Thyroid gland (tissue), 4 donors: ENCODE measurements around the gene MRPS10. TPM values are rescaled to one million over a fixed set of nuclear protein-coding genes. Genes with fewer than 3 reads are reported as not detected.

Experiments used
- DNase-seq, 2 donors: peaks; one replicate each; pipeline ENCODE4 v3.0.0-alpha.2; 2019
- H3K27ac ChIP-seq, 3 donors: fragments of 200-600 bp; sonication (generic); 1 replicate in 2 of 3; 2 replicates in 1 of 3; pipeline ENCODE4 v1.5.1; 2016 to 2019; ENCODE audit warnings: mild to moderate bottlenecking in 1 of 3, moderate library complexity in 1 of 3
- H3K27me3 ChIP-seq: fragments of 200-600 bp; sonication (generic); one replicate; pipeline ENCODE4 v1.5.1; 2019
- H3K36me3 ChIP-seq, 2 donors: fragments of 200-600 bp; sonication (generic); one replicate each; pipeline ENCODE4 v1.5.1; 2016 to 2019
- H3K4me1 ChIP-seq, 2 donors: fragments of 200-600 bp; sonication (generic); one replicate each; pipeline ENCODE4 v1.5.1; 2017 to 2019
- H3K4me3 ChIP-seq, 3 donors: fragments of 200-600 bp; sonication (generic); replicated peaks in 1 of 3; 1 replicate in 2 of 3; 2 replicates in 1 of 3; pipeline ENCODE4 v1.5.1; 2016; ENCODE audit warnings: mild to moderate bottlenecking in 1 of 3
- H3K9me3 ChIP-seq: fragments of 200-600 bp; sonication (generic); one replicate; pipeline ENCODE4 v1.5.1; 2017
- POLR2A ChIP-seq, 2 donors: fragments of 450-650 bp; IDR thresholded peaks; one replicate each; pipeline ENCODE4 v1.6.1; 2017; ENCODE audit warnings: antibody characterized with exemption in 2 of 2, mild to moderate bottlenecking in 2 of 2, moderate library complexity in 1 of 2
- WGBS, 2 donors: methylation state at CpG; one replicate each; pipeline ENCODE4 v1.1.5; 2017; 5-methylcytosine and 5-hydroxymethylcytosine counted together
- intact Hi-C: fragments of 100-400 bp; cut with DNase I; formaldehyde crosslinking; loops from one replicate; pipeline ENCODE4 v1.15.1; 2023
- total RNA-seq, 4 donors: library from RNA; depleted of rRNA; stranded (reverse); fragments of >200 nt; gene quantifications; one replicate each; pipeline ENCODE4 v1.2.3, GENCODE V29; 2016
- TF ChIP-seq, protein P1 (sequence below), 6 experiments: fragments of 200-600 bp in 3 of 6; fragments of 450-650 bp in 3 of 6; sonication (generic) in 3 of 6; IDR thresholded peaks; one replicate each; pipeline ENCODE4 v1.5.1; 2016 to 2019; ENCODE audit warnings: antibody characterized with exemption in 6 of 6, mild to moderate bottlenecking in 2 of 6, inconsistent platforms in 1 of 6, moderate library complexity in 1 of 6

The MRPS10 gene
- total RNA-seq, 4 donors from 2014 or later: 35.2 to 42.5 (median 36.9) TPM

DNA sequence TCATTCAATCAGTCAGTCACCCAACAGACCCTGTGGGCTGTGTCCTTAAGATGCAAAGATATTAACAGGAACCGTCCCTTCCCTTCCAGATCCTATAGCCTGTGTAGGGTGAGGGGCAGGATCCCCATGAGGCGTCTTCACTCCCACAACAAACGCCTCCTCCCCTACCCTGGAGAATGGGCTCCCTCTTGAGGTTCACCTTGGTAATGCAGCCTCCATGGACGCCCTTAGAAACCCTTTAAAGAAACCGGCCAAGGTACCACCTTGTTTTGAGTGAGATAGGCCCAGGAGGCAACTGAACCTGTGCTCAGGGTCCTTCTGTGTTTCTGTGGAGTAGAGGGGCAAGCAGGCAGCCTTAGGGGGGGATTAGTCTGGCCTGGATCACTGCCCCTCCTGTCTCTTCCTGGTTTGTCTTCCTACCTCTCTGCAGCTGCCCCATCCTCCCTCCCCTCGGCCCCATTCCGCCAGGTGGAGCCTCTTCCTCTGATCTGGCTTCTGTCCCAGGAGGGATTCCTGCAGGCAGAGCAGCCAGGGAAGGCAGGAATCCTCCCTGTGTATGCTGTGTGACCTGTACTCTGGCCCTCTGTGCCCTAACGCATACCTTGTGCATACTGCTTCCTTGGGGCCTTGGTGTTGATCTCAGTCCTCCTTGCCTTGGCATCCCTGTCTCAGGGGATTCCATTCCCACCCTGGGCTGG lies 51.1 kb downstream of the MRPS10 start:
- DNase-seq: peak; percentile 76 to 78
- intact Hi-C loops: loop anchor here (5.0 to 10.0 kb wide), 2 partner anchors 46 to 62 kb away; no protein-coding TSS in a partner anchor
- whole genome bisulfite sequencing, 2 donors: 0 to 9% methylated on average over 5 to 8 of the region's 8 CpGs

DNA sequence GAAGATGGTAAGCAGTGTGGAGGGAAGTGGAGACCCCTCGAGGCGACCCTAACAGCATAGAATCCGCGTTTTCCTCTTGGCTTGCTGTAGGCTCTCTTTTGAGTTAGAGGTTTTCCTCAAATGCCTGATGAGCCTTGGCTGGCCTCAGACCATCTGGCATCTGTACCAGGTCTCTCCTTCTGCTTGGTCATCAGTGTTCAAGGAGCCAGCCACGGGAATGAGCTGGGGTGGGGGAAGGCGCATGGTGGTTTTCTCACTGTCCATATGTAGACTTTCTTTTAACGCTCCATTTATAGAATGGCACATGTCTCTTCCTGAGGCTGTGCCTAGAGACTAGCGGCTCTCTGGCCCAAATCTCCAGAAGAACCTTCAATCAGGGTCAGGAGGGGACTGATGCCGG lies 52.6 kb downstream of the MRPS10 start:
- TF ChIP-seq, protein P1, sequence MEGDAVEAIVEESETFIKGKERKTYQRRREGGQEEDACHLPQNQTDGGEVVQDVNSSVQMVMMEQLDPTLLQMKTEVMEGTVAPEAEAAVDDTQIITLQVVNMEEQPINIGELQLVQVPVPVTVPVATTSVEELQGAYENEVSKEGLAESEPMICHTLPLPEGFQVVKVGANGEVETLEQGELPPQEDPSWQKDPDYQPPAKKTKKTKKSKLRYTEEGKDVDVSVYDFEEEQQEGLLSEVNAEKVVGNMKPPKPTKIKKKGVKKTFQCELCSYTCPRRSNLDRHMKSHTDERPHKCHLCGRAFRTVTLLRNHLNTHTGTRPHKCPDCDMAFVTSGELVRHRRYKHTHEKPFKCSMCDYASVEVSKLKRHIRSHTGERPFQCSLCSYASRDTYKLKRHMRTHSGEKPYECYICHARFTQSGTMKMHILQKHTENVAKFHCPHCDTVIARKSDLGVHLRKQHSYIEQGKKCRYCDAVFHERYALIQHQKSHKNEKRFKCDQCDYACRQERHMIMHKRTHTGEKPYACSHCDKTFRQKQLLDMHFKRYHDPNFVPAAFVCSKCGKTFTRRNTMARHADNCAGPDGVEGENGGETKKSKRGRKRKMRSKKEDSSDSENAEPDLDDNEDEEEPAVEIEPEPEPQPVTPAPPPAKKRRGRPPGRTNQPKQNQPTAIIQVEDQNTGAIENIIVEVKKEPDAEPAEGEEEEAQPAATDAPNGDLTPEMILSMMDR (IDR thresholded peaks at IDR 0.05): no peak
- TF ChIP-seq POLR2A (IDR thresholded peaks at IDR 0.05): no peak
- 65 to 68% methylated on average over 9 of the region's 9 CpGs for WGBS, 2 donors
- intact Hi-C loops: loop anchor here (5.0 to 10.0 kb wide), 2 partner anchors 47 to 60 kb away; no protein-coding TSS in a partner anchor
- Histone ChIP-seq H3K36me3 (no peaks in the 10 kb centered on the region), H3K9me3 (no peaks in the 10 kb centered on the region), H3K4me3 (no peak overlapping the region), H3K4me1 (peaks cover 10 to 36% of the 10 kb centered on the region in 2 donors), H3K27me3 (no peaks in the 10 kb centered on the region), H3K27ac (peak overlapping the region in 1 of 3 donors; percentile 3)
- peak; percentile 38 to 61 for DNase-seq

More for the DNA sequence above, 51.1 kb downstream of the MRPS10 start:
- Histone ChIP-seq H3K27me3 (no peaks in the 10 kb centered on the region), H3K4me3 (no peak overlapping the region), H3K4me1 (peaks cover 10 to 36% of the 10 kb centered on the region in 2 donors), H3K36me3 (no peaks in the 10 kb centered on the region), H3K27ac (peak overlapping the region; percentile 63 to 70 (median 68)), H3K9me3 (no peaks in the 10 kb centered on the region)
- TF ChIP-seq POLR2A (IDR thresholded peaks at IDR 0.05): no peak
- TF ChIP-seq, protein P1 (IDR thresholded peaks at IDR 0.05): peak; percentile 91 to 98 (median 94)

DNA sequence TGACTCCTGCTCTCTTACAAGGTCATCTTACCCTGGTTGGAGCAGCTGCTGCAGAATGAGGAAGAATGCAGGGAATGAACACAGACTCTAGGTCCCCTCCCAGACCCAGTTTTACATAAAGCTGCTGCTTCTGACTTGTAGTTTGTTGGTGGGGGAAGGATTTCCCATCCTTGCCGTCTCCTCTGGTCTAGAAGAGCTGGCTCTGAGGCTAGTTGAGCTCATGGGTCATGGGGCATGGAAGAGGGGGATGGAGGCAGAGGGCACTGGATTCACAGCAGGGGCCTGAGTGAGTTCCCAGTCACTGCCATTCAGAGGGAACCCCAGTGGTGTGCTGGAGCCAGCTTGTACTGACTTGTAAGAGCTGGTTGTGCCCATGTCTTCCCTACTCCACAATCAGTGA lies 53.7 kb downstream of the MRPS10 start:
- H3K36me3 ChIP-seq: no peaks in the 10 kb centered on the region
- 38% methylated on average over 1 of the region's 1 CpG for WGBS, 2 donors
- TF ChIP-seq, protein P1 (IDR thresholded peaks at IDR 0.05): no peak
- no peak for TF ChIP-seq POLR2A (IDR thresholded peaks at IDR 0.05)
- no peak overlapping the region for H3K4me3 ChIP-seq
- peaks cover 10 to 36% of the 10 kb centered on the region in 2 donors for H3K4me1 ChIP-seq
- intact Hi-C loops: loop anchor here (5.0 to 10.0 kb wide), 2 partner anchors 59 to 87 kb away; no protein-coding TSS in a partner anchor
- H3K9me3 ChIP-seq: no peaks in the 10 kb centered on the region
- H3K27me3 ChIP-seq: no peaks in the 10 kb centered on the region
- H3K27ac ChIP-seq: peak overlapping the region in 1 of 3 donors; percentile 36
- DNase-seq: peak; percentile 34 to 66

DNA sequence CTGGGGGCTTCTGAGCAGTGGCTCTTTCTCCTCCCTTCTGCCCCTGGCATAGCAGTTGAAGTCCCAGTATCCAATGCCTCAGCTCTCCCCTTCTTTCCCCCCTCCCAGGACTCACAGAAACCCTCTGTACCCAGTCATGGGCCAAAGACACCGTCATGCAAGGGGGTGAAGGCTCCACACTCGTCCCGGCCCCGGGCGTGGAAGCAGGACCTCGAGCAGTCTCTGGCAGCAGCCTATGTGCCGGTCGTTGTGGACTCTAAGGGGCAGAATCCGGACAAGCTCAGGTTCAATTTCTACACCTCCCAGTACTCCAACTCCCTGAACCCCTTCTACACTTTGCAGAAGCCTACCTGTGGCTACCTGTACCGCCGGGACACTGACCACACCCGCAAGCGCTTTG lies 54.8 kb downstream of the MRPS10 start:
- WGBS, 2 donors: 62 to 75% methylated on average over 13 of the region's 13 CpGs
- no peaks in the 10 kb centered on the region for H3K9me3 ChIP-seq
- peaks cover 10 to 40% of the 10 kb centered on the region in 2 donors for H3K4me1 ChIP-seq
- H3K36me3 ChIP-seq: no peaks in the 10 kb centered on the region
- no peak overlapping the region for H3K4me3 ChIP-seq
- H3K27ac ChIP-seq: peak overlapping the region; percentile 41 to 66 (median 48)
- H3K27me3 ChIP-seq: no peaks in the 10 kb centered on the region
- DNase-seq: peak; percentile 50 to 56
- TF ChIP-seq POLR2A (IDR thresholded peaks at IDR 0.05): no peak
- TF ChIP-seq, protein P1 (IDR thresholded peaks at IDR 0.05): no peak
- intact Hi-C loops: loop anchor here (5.0 to 10.0 kb wide), 2 partner anchors 58 to 86 kb away; no protein-coding TSS in a partner anchor

DNA sequence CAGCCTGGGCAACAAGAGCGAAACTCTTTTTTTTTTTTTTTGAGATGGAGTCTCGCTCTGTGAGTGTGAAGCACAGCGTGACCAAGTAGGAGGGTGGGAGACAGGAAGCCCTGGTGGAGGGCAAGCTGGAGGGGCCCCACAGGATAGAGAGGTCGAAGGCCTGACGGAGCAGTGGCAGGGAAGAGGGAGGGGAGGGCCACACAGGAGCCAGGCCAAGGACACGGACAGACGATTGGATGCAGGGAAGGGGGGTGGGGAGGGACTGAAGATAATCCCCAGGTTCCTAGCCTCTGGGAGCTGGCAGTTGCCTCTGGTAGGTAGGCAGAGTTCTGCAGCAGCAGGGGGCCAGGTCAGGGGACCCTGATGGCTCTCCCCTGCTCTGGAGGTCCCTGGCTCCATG lies 55.3 kb downstream of the MRPS10 start:
- WGBS, 2 donors: 16 to 28% methylated on average over 7 of the region's 7 CpGs
- Histone ChIP-seq H3K36me3 (no peaks in the 10 kb centered on the region), H3K27me3 (no peaks in the 10 kb centered on the region), H3K9me3 (no peaks in the 10 kb centered on the region), H3K4me1 (peaks cover 10 to 40% of the 10 kb centered on the region in 2 donors), H3K27ac (peak overlapping the region; percentile 41 to 66 (median 48)), H3K4me3 (no peak overlapping the region)
- peak; percentile 56 to 65 for DNase-seq
- TF ChIP-seq POLR2A (IDR thresholded peaks at IDR 0.05): no peak
- TF ChIP-seq, protein P1 (IDR thresholded peaks at IDR 0.05): no peak
- intact Hi-C loops: loop anchor here (5.0 to 10.0 kb wide), 2 partner anchors 58 to 85 kb away; no protein-coding TSS in a partner anchor
